ENCODE results near the gene ZSWIM8.
"Not testable (repeated sequence)": the region's sequence is repeated elsewhere in the genome, so short reads cannot be mapped to it uniquely, and the experiment has no call there.

Gene ZSWIM8, protein sequence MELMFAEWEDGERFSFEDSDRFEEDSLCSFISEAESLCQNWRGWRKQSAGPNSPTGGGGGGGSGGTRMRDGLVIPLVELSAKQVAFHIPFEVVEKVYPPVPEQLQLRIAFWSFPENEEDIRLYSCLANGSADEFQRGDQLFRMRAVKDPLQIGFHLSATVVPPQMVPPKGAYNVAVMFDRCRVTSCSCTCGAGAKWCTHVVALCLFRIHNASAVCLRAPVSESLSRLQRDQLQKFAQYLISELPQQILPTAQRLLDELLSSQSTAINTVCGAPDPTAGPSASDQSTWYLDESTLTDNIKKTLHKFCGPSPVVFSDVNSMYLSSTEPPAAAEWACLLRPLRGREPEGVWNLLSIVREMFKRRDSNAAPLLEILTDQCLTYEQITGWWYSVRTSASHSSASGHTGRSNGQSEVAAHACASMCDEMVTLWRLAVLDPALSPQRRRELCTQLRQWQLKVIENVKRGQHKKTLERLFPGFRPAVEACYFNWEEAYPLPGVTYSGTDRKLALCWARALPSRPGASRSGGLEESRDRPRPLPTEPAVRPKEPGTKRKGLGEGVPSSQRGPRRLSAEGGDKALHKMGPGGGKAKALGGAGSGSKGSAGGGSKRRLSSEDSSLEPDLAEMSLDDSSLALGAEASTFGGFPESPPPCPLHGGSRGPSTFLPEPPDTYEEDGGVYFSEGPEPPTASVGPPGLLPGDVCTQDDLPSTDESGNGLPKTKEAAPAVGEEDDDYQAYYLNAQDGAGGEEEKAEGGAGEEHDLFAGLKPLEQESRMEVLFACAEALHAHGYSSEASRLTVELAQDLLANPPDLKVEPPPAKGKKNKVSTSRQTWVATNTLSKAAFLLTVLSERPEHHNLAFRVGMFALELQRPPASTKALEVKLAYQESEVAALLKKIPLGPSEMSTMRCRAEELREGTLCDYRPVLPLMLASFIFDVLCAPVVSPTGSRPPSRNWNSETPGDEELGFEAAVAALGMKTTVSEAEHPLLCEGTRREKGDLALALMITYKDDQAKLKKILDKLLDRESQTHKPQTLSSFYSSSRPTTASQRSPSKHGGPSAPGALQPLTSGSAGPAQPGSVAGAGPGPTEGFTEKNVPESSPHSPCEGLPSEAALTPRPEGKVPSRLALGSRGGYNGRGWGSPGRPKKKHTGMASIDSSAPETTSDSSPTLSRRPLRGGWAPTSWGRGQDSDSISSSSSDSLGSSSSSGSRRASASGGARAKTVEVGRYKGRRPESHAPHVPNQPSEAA (N-terminal part only)

DNA sequence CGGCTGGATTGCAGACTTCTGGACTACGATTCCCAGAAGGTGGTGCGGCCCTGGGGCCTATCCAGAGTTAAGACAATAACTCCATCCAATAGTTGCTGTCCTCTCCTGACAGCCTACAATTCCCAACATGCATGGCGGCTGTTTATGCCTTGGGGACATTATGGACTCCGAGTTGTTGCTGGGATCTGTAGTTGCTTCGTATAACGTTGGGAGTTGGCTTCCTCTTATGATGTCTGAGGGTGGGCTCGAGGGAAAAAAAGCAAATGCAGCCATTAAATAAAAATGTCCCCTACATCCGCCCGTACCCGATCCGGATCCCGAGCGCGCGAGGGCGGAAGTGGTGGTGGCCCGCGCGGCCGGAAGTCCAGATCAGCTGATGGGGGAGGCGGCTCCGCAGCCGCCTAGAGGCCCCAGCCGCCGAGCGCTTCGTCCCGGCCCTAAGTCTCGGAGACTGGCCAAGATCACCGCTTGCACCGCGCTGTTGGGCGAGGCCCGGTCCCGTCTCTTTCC is at the start of gene ZSWIM8:
TSS of gene ZSWIM8 (plus strand) at position 396 of the 510 bp plus-strand sequence. CDS start 273 bp downstream, outside the sequence.
- peaks cover 19% of the 10 kb centered on the region for H3K36me3 Mint-ChIP-seq

DNA sequence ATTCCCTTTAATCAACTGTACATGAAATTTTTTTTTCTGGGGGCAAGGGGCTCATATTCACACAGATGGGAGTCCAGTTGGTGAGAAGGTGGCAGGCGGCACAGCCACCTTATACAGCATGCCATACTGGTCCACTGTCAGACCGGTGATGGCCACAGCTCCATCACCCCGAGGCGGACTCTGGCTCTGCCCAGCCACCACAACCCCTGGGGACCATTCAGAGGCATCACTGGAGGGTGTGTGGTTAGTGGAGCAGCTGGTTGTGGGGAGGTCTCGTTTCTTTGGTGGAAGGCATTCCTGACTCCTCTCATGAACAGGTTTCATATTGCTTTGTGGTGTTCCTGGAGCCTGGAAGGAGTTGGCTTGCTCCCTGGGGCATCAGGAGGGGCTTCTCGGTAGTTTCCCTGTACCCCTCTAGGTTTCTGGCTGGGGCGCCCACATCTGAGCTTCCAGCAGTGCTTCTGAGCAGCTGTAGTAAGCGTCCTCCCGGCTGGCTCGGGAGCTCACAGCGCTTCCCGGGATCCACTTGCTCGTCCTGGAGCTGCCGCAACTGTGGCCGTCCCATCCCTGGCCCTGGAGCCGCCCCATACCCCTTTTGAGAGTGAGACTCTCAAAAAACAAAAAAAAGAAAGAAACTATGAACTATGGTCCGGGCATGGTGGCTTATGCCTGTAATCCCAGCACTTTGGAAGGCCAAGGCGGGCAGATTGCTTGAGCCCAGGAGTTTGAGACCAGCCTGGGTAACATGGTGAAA is 44.7 kb upstream of the ZSWIM8 start:
- H3K27me3 Mint-ChIP-seq, CTCF ChIA-PET, H3K4me3 Mint-ChIP-seq, DNase-seq, H3K36me3 Mint-ChIP-seq, H3K9me3 Mint-ChIP-seq, H3K27ac Mint-ChIP-seq: not testable (repeated sequence)
- peaks cover 25% of the 10 kb centered on the region for H3K4me1 Mint-ChIP-seq

More for the DNA sequence above, at the start of gene ZSWIM8:
- peaks cover 64% of the 10 kb centered on the region for H3K4me1 Mint-ChIP-seq
- peak within 1 kb of the TSS; percentile 94 for H3K4me3 Mint-ChIP-seq
- H3K9me3 Mint-ChIP-seq: no peaks in the 10 kb centered on the region
- DNase-seq: peak; percentile 89
- CTCF ChIA-PET: interaction anchor here (1.1 to 1.4 kb wide), 2 partner anchors 14 to 26 kb away, joined by 3 to 7 read pairs; a partner anchor contains a TSS
- H3K27me3 Mint-ChIP-seq: no peaks in the 10 kb centered on the region
- H3K27ac Mint-ChIP-seq: peak within 1 kb of the TSS; percentile 99

DNA sequence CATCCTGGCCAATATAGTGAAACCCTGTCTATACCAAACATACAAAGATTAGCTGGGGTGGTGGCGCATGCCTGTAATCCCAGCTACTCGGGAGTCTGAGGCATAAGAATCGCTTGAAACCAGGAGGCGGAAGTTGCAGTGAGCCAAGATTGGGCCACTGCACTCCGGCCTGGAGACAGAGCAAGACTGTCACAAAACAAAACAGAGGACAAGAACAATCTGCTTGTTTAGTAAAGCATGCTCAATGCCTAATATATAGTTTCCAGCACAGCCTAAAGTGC is 43.0 kb upstream of the ZSWIM8 start:
- Mint-ChIP-seq H3K27ac (no peak overlapping the region), H3K9me3 (no peaks in the 10 kb centered on the region), H3K27me3 (no peaks in the 10 kb centered on the region), H3K4me3 (peak overlapping the region; percentile 95), H3K36me3 (peaks cover 14% of the 10 kb centered on the region), H3K4me1 (peaks cover 35% of the 10 kb centered on the region)
- no peak for DNase-seq
- CTCF ChIA-PET: no interaction called here

DNA sequence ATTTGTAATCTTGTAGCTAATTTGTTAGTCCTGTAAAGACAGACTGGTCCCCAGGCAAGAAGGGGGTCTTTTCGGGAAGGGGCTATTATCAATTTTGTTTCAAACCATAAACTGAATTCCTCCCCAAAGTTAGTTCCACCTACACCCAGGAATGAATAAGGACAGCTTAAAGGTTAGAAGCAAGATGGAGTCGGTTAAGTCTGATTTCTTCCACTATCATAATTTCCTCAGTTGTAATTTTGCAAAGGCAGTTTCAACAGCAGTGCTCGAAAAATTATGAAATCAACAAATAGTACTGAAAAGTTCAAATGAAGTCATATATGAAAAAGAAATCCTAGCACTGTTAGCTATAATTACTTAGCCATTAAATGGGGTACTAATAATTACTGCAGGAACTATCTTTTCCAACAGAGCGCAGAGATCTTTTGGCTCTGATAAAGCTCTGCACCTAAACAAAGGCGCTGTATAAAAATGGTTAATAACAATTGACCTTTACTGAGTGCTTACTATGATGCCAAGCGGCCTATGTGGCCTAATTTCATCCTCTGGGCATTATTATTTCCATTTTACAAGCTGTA is 42.0 kb upstream of the ZSWIM8 start:
- no peak for DNase-seq
- Mint-ChIP-seq H3K27ac (peak overlapping the region; percentile 99), H3K27me3 (no peaks in the 10 kb centered on the region), H3K9me3 (no peaks in the 10 kb centered on the region), H3K4me1 (peaks cover 35% of the 10 kb centered on the region), H3K4me3 (peak overlapping the region; percentile 95), H3K36me3 (peaks cover 14% of the 10 kb centered on the region)
- CTCF ChIA-PET: interaction anchor here (0.9 to 1.7 kb wide), 2 partner anchors 13 to 25 kb away, joined by 3 to 6 read pairs; no protein-coding TSS in a partner anchor

DNA sequence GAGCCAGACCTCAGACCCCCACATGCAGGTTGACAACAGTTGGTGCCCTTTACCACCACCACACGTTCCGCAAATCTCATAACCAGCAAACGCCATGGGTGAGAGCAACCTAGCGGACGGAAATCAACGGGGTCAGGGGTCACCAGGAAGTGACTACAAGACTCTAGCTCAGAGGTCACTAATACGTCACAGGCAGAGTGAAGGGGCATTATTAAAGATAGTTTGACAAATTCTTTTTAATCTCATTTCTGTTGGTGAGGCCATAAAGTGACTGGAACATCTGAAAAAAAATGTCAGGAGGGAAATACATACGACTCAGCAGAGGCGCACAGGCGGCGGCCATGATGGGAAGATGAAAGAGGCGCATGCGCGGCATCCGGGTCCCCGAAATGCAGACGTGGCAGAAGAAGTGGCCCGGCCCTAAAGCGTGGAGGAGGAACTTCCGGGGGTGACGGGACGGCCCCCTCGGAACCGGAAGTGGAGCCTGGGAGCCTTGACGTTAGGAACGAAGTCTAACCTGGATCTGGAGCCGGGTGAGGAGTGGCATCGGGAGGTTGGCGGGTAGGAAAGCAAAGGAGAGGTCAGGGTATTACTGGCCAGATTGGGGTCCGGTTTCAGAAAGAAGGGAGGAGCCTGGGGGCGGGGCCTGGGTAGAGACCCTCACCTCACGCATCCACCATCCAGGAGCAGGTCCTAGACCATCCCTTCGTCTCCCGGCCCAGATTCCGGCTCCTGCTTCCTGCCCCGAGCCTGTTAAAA is 41.3 kb upstream of the ZSWIM8 start, which contains the start of gene SEC24C:
TSS of gene SEC24C (plus strand) at position 468 of the 759 bp plus-strand sequence. CDS start 2,461 bp downstream, outside the sequence.
- peak within 1 kb of the TSS; percentile 95 for H3K4me3 Mint-ChIP-seq
- no peaks in the 10 kb centered on the region for H3K27me3 Mint-ChIP-seq
- CTCF ChIA-PET: interaction anchor here (0.9 to 1.7 kb wide), 2 partner anchors 14 to 25 kb away, joined by 3 to 6 read pairs; no protein-coding TSS in a partner anchor
- peak; percentile 97 for DNase-seq
- peak within 1 kb of the TSS; percentile 99 for H3K27ac Mint-ChIP-seq
- H3K9me3 Mint-ChIP-seq: no peaks in the 10 kb centered on the region
- peaks cover 17% of the 10 kb centered on the region for H3K36me3 Mint-ChIP-seq
- H3K4me1 Mint-ChIP-seq: peaks cover 38% of the 10 kb centered on the region

GRCh38 chr10:73744664-73744975 is 40.8 kb upstream of the ZSWIM8 start:
- no peaks in the 10 kb centered on the region for H3K27me3 Mint-ChIP-seq
- CTCF ChIA-PET: no interaction called here

GRCh38 chr10:73746721-73747120 is 38.7 kb upstream of the ZSWIM8 start:
- Mint-ChIP-seq H3K36me3 (peaks cover 34% of the 10 kb centered on the region), H3K9me3 (no peaks in the 10 kb centered on the region), H3K4me1 (peaks cover 50% of the 10 kb centered on the region), H3K4me3 (peak overlapping the region; percentile 58), H3K27me3 (no peaks in the 10 kb centered on the region), H3K27ac (no peak overlapping the region)
- CTCF ChIA-PET: no interaction called here
- no peak for DNase-seq

More at GRCh38 chr10:73744664-73744975, 40.8 kb upstream of the ZSWIM8 start:
- H3K27ac Mint-ChIP-seq: peak overlapping the region; percentile 99
- peak overlapping the region; percentile 95 for H3K4me3 Mint-ChIP-seq
- peak; percentile 77 for DNase-seq
- H3K4me1 Mint-ChIP-seq: peaks cover 42% of the 10 kb centered on the region
- H3K9me3 Mint-ChIP-seq: no peaks in the 10 kb centered on the region
- H3K36me3 Mint-ChIP-seq: peaks cover 20% of the 10 kb centered on the region

DNA sequence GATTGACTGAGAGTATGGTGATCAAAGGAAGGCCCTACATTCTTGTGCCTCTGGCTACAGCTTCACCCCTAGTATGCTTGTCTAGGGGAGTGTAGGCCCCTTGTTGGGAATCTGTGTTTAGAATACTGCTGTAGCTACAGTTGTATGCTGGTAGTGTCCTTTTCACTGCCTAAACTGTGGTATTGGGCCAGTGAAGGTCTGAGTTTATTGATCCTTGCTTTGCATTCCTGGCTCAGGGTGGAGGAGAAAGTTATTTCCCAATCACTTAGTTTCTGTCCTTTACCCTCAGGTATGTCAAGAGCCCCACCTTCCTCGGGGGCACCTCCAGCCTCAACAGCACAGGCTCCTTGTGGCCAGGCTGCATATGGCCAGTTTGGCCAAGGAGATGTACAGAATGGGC is 34.6 kb upstream of the ZSWIM8 start:
- H3K4me3 Mint-ChIP-seq: no peak overlapping the region
- H3K27ac Mint-ChIP-seq: no peak overlapping the region
- peaks cover 52% of the 10 kb centered on the region for H3K36me3 Mint-ChIP-seq
- H3K9me3 Mint-ChIP-seq: no peaks in the 10 kb centered on the region
- no peaks in the 10 kb centered on the region for H3K27me3 Mint-ChIP-seq
- DNase-seq: no peak
- CTCF ChIA-PET: no interaction called here
- peaks cover 41% of the 10 kb centered on the region for H3K4me1 Mint-ChIP-seq

GRCh38 chr10:73756183-73756582 is 29.2 kb upstream of the ZSWIM8 start:
- no peak for DNase-seq
- Mint-ChIP-seq H3K4me1 (peaks cover 58% of the 10 kb centered on the region), H3K27me3 (no peaks in the 10 kb centered on the region), H3K4me3 (no peak overlapping the region), H3K36me3 (peaks cover 53% of the 10 kb centered on the region), H3K27ac (no peak overlapping the region), H3K9me3 (no peaks in the 10 kb centered on the region)
- CTCF ChIA-PET: no interaction called here

- Mint-ChIP-seq H3K36me3 (peaks cover 57% of the 10 kb centered on the region), H3K27me3 (no peaks in the 10 kb centered on the region), H3K4me3 (no peak overlapping the region), H3K9me3 (no peaks in the 10 kb centered on the region), H3K27ac (peak overlapping the region; percentile 91), H3K4me1 (peaks cover 57% of the 10 kb centered on the region)
- CTCF ChIA-PET: interaction anchor here (0.7 to 3.3 kb wide), 4 partner anchors 10 to 230 kb away, joined by 3 to 20 read pairs (median 3); partner anchors contain the start of gene ZSWIM8
- no peak for DNase-seq
Measured at GRCh38 chr10:73758704-73759511, 26.5 kb upstream of the ZSWIM8 start.

GRCh38 chr10:73759512-73760115 is 25.8 kb upstream of the ZSWIM8 start:
- peak; percentile 58 for DNase-seq
- Mint-ChIP-seq H3K36me3 (peaks cover 56% of the 10 kb centered on the region), H3K9me3 (no peaks in the 10 kb centered on the region), H3K4me1 (peaks cover 57% of the 10 kb centered on the region), H3K27me3 (no peaks in the 10 kb centered on the region), H3K4me3 (no peak overlapping the region), H3K27ac (peak overlapping the region; percentile 91)
- CTCF ChIA-PET: interaction anchor here (0.9 to 3.3 kb wide), 3 partner anchors 10 to 119 kb away, joined by 3 to 20 read pairs (median 3); partner anchors contain the start of gene ZSWIM8
